H54 (cell line): ENCODE measurements around the gene SPINK6.

Experiments
- DNase-seq: peaks from one replicate; pipeline ENCODE4 v3.0.0; 2011; ENCODE audit warnings: low spot score, mixed read lengths; ENCODE audit not compliant: insufficient read length
- FAIRE-seq: peaks from 3 replicates; lab custom pipeline; 2011; peaks lifted over from hg19 to GRCh38; lab: Jason Lieb, UNC
- POLR2A ChIP-seq: IDR thresholded peaks from 2 replicates; pipeline ENCODE4 v1.6.1; 2011; ENCODE audit warnings: low read depth, mild to moderate bottlenecking, low read length

SPINK6 gene, protein sequence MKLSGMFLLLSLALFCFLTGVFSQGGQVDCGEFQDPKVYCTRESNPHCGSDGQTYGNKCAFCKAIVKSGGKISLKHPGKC

DNA sequence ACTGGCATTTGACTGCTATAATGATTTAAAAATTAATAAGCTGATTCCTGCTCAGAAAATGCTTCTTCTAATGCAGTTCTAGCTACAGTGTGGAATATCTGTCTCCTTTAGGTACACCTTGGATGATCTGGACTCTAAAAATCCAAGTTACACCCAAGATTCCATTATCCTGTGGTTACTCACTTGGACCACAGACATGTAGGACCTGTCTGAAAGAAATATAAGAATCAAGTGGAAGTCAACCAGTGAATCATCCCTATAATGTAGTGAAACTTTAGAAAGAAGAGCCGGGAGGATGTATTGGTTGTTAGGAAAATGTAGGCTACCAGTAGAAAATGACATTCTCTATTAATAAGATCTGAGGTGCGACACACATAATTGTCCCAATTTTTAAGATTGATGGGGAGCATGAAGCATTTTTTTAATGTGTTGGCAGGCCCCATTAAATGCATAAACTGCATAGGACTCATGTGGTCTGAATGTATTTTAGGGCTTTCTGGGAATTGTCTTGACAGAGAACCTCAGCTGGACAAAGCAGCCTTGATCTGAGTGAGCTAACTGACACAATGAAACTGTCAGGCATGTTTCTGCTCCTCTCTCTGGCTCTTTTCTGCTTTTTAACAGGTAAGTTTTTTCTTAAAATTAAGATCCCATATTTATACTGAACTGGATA, at the start of gene SPINK6:
TSS of gene SPINK6 (plus strand) at position 512 of the 673 bp plus-strand sequence. CDS start at position 567, 55 bp downstream.
- no peak for TF ChIP-seq POLR2A
- FAIRE-seq (peak; percentile 33), DNase-seq (no peak)

DNA sequence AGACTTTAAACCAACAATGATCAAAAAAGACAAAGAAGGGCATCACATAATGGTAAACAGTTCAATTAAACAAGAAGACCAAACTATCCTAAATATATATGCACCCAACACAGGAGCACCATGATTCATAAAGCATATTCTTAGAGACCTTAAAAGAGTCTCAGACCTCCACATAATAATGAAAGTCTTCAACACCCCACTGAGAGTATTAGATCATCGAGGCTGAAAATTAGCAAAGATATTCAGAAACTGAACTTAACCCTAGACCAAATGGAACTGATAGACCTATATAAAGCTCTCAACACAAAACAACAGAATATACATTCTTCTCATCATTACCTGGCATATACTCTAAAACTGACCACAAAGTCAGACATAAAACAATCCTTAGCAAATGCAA, 46.2 kb upstream of the SPINK6 start:
- no peak for FAIRE-seq
- TF ChIP-seq POLR2A = no peak
- no peak for DNase-seq

DNA sequence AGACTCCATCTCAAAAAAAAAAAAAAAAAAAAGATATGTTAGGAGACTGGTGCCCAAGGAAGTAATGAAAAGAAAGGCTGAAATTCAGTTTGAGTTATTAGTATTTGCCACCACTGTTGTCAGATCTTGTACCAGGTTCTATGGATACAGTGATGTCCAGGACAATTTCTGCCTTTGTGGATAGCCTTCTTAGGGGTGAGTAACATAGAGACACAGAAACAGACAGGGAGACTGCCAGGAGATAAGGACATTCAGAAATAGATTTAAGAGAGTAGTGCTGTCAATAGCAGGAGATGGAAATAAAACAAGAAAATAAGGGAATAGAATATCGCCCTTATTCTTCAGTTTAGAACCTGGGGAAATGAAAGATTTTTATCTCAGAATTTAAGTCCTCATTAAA, 40.8 kb upstream of the SPINK6 start:
- no peak for TF ChIP-seq POLR2A
- DNase-seq (no peak), FAIRE-seq (no peak)

DNA sequence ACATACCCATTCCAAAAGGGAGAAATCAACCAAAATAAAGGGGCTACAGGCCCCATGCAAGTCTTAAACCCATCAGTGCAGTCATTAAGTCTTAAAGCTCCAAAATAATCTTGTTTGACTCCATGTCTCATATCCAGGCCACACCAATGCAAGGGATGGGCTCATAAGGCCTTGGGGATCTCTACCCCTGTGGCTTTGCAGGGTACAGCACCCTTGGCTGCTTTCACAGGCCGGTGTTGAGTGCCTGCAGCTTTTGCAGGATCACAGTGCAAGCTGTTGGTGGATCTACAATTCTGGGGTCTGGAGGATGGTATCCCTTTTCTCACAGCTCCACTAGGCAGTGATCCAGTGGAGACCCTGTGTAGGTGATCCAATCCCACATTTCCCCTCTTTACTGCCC, 39.5 kb upstream of the SPINK6 start:
- FAIRE-seq (no peak), DNase-seq (no peak)
- no peak for TF ChIP-seq POLR2A

DNA sequence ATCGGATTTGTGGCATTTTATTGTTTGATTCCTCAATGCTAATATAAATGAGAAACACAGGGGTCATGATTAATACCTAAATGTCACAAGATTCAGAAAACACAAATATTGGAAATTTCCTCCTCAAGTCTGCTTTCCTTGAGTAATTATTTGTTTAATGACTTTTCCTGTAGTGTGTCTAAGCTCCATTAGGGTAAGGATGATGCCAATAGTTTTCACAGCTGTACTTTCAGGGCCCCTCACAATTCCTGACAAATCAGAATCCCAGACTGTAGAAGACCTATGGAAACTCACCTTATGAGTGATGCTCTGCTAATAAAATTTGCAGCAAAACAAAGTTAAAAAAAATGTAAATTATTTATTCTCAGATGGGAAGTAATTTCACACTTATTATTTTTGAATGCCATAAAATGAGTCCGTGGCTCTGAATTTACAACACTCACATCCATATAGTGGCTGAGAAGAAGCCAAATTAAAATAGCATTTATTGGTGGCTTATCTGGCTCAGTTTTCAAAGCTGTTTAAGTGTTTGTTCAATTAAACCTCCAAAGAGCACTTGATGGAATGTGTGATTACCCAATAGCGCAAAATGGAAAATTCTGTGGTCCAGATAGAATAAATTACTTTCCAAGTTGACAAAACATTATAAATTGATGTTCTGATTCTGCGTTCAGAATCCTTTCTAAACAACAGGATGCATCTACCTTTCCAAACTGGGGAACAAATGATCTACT, 36.1 kb upstream of the SPINK6 start:
- DNase-seq (no peak), FAIRE-seq (no peak)
- TF ChIP-seq POLR2A = no peak

DNA sequence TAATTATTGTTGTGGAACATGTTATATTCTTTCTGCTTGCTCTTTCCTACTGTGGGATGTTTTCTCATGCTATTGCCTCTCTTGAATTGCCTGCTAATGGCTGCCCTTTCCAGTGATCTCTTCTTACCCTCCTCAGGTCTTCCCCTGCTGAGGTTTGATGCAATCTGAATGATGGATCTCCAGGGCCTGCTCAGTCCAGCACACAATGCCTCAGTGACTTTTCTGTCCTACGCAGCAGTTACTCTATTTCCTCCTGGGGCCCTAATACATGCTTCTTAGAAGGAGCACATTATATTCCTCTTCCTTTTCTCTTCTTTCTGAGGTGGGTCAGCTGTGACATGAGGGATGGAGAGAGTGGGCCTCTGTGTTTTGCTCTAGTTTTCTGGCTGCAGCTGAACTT, 34.6 kb upstream of the SPINK6 start, which contains the start of gene SPINK14:
TSS of gene SPINK14 (plus strand) at position 301 of the 400 bp plus-strand sequence. CDS start 1,187 bp downstream, outside the sequence.
- no peak for DNase-seq
- no peak for TF ChIP-seq POLR2A
- FAIRE-seq = no peak

DNA sequence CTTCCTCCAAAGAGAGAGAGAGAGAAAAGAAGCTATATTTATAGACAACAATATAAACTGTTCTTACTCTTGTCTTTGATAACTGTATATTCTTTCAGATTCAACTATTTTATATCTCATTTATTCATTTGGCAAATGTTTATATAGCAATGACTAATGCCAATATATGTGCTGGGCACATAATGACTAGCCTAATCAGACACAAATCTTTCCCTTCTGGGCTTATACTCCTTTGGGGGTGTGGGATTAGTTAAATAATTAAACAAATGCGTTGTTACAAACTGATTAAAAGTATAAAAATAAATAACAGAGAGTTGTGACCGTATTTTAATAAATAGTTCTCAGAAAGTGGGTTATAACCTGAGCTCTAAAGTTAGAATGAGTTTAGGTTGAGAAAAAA, 30.5 kb upstream of the SPINK6 start:
- no peak for FAIRE-seq
- no peak for TF ChIP-seq POLR2A
- DNase-seq = no peak

DNA sequence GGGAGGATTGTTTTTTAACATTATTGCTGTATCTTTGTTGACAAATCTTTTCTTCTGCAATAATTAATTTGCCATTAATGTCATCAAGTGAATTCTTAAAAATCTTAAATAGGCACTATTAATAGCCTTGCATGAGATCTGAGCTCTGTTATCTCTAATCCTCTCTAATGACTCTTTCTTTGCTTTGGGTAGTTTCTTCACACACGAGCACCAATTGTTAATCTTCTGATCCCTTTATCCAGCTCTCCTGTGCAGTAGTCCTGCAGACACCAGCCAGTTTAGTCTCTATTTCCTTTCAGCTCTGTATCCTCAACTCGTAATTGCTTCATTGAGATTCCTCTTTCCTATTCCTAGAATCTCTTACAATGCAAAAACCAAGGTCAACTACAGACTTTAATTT, 26.4 kb upstream of the SPINK6 start:
- TF ChIP-seq POLR2A = no peak
- FAIRE-seq = no peak
- DNase-seq = no peak

DNA sequence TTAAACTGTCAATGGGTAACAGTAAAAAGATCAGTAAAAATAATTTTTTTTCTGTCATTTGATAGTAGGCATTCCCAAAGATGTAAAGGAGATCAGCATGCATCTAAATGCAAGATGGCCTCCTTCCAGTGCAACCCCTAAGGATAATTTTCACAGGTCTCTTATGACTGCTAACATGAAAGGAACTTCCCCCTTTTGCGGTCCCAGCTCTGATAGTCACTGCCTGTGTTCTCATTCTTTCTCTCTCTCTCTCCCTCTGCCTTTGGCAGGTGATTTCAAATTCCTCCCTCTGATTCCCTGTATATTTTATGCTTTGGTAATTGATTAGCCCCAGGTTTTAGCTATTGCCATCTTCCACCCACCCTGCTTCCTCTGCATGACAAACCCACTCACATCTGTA, 25.6 kb upstream of the SPINK6 start:
- DNase-seq = no peak
- no peak for TF ChIP-seq POLR2A
- FAIRE-seq = no peak

DNA sequence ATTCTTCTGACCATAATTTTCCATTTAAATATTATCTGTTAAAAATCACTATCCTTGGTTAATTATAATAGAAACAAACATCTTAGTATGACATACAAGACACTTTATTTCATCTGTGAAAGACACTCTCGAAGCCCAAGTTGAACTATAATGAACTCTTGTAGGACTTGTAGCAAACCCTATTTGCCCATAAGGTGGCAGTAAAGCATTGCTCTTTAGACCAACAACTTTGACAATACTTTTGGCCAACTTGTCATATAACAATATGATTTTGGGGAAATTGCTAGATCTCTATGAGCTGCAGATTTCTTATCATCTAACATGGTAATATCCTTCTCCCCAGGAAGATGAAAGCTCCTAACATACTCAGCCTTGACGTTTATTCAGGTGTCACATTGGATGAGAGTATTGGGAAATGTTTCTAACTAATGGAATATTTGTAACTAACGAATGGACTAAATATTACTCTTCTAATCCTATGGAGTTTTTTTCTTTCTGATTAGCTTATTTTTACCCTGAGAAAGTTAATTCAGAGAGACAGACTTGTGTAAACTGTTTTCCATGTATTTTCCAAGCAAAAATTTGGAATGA, 23.5 kb upstream of the SPINK6 start:
- no peak for DNase-seq
- FAIRE-seq = peak; percentile 79
- no peak for TF ChIP-seq POLR2A

DNA sequence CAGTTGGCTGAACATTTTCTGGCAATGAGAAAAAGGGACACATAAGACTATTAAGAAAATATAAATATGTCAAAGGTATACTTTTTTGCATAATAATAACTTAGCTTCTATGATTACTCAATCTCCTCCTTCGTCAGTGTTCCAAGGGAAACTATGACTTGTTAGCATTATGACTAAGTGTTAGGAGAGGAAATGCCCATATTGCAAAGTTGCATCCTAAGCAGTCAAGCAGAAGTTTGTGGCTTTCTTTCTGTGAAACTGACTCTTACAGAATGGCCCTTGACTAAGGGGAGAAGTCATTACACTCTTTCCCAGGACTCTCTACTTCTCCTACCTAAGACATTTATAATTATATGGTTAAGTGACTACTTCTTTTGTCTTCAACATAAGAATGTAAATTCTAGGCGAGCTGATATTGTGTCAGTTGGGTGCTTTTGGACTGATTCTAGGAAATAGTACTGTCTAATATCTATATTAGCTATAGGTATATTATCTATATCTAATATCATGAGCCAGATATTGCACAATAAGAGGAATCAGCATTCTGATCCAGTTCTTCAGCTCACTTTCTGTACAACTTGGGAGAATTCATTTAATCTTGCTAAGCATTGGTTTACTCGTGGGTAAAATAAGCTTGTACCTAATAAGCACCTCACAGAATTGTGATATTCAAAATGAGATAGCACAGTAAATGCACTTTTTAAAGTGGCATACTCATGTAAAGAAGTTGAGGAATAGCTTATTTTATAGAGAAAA, 16.4 kb upstream of the SPINK6 start:
- DNase-seq = no peak
- FAIRE-seq = peak; percentile 61
- TF ChIP-seq POLR2A = no peak

DNA sequence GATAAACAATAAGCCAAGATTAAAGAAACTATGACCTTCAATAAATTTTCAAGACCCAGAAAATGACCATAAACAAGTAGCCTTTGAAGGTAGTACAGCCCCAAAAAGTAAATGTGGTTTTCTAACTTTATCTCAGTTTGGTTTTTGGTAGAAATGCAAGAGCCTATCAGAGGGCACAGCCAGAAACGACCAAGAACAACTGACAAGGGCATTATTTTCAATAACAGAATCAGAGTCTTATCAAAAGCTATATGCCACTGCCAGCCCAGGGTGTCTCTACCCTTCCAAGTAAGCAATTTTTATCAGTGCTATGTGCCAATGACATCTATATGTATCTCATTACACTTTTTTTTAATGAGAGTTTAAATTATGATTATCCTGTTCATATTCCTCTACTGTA, 11.8 kb upstream of the SPINK6 start:
- TF ChIP-seq POLR2A = no peak
- FAIRE-seq (no peak), DNase-seq (no peak)

DNA sequence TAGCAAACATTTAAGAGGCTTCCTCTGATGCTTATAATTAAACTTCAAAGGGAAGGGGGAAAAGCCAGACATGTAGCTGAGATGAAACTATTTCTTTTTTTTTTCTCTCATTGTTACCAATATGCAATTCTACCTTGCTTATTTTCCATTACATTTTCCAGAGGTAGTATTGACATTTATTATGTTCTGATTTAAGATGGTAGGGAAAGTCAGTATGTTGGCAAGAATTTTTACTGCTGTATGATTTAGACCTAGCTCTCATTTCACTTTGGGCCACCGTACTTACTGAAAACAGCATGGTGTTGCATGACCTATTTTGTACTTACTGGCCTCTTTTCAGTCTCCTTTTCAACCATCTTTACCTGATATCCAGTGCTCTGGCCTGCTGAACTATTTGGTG, 9.6 kb upstream of the SPINK6 start:
- TF ChIP-seq POLR2A = no peak
- no peak for FAIRE-seq
- no peak for DNase-seq
